ENCODE data around the gene ZPBP.

Gene ZPBP

DNA sequence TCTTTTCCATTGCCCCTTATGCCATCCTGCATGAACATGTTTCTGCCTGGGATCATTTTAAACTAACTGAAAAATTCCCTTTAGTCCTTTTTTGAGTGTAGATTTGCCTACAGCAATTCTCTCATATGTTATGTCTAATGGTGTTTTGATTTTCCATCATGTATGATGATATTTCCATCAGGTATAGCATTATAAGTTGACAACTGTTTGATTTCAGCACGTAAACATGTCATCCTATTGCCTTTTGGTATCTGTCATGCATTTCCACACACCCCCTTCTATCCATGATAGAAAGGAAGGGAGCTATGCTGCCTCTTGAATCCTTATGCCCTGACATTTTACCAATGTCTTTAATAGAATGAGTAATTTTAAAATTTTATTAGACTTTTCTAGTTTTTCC, 116.8 kb downstream of the ZPBP start:
- no peaks in the 10 kb centered on the region for H3K27me3 Mint-ChIP-seq (ENCODE audit: low read depth)
- no peaks in the 10 kb centered on the region for H3K36me3 Mint-ChIP-seq (ENCODE audit: low read depth)
- TF ChIP-seq, protein P1, sequence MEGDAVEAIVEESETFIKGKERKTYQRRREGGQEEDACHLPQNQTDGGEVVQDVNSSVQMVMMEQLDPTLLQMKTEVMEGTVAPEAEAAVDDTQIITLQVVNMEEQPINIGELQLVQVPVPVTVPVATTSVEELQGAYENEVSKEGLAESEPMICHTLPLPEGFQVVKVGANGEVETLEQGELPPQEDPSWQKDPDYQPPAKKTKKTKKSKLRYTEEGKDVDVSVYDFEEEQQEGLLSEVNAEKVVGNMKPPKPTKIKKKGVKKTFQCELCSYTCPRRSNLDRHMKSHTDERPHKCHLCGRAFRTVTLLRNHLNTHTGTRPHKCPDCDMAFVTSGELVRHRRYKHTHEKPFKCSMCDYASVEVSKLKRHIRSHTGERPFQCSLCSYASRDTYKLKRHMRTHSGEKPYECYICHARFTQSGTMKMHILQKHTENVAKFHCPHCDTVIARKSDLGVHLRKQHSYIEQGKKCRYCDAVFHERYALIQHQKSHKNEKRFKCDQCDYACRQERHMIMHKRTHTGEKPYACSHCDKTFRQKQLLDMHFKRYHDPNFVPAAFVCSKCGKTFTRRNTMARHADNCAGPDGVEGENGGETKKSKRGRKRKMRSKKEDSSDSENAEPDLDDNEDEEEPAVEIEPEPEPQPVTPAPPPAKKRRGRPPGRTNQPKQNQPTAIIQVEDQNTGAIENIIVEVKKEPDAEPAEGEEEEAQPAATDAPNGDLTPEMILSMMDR (IDR thresholded peaks at IDR 0.05; ENCODE audit: unreplicated experiment in 3 of 3) = no peak
- H3K9me3 Mint-ChIP-seq = no peaks in the 10 kb centered on the region
- H3K4me1 Mint-ChIP-seq = no peaks in the 10 kb centered on the region
- H3K4me3 Mint-ChIP-seq = no peak overlapping the region
- H3K27ac Mint-ChIP-seq = no peak overlapping the region

DNA sequence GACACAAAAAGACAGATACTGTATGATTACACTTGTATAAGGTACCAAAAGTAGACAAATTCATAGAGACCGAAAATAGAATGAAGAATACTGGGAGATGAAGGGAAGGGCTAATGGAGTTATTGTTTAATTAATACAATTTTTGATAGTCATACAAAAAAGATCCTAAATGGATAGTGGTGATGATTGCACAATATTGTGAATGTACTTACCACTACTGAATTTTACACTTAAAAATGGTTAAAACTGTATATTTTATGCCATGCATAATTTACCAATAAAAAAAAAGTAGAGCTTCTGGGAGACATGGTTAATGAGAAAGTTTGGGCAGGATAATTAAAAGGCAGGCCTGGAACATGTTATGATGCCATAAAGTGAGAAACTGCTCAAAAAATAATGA, 119.0 kb downstream of the ZPBP start:
- no peaks in the 10 kb centered on the region for H3K36me3 Mint-ChIP-seq (ENCODE audit: low read depth)
- H3K4me1 Mint-ChIP-seq = no peaks in the 10 kb centered on the region
- H3K27ac Mint-ChIP-seq = no peak overlapping the region
- TF ChIP-seq, protein P1 (IDR thresholded peaks at IDR 0.05; ENCODE audit: unreplicated experiment in 3 of 3) = no peak
- H3K4me3 Mint-ChIP-seq = no peak overlapping the region
- no peaks in the 10 kb centered on the region for H3K27me3 Mint-ChIP-seq (ENCODE audit: low read depth)
- no peaks in the 10 kb centered on the region for H3K9me3 Mint-ChIP-seq

DNA sequence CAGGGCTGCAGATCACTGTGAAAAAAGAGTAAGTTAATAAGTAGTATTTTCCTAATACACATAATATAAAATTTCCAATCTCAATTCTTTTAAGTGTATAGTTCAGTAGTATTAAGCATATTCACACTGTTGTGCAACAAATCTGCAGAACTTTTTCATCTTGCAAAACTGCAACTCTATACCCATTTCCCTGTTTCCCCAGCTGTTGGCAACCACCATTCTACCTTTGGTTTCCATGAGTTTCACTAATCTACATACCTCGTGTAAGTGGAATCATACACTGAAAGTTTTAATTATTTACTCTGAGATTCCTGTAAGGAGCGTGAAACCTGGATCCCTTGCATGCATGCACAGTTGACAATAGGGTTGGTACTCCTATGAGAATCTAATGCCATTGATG, 155.4 kb downstream of the ZPBP start:
- Mint-ChIP-seq H3K27me3 (ENCODE audit: low read depth) (no peaks in the 10 kb centered on the region), H3K27ac (no peak overlapping the region), H3K9me3 (peaks cover 9% of the 10 kb centered on the region), H3K4me1 (no peaks in the 10 kb centered on the region), H3K4me3 (no peak overlapping the region), H3K36me3 (ENCODE audit: low read depth) (no peaks in the 10 kb centered on the region)
- TF ChIP-seq, protein P1 (IDR thresholded peaks at IDR 0.05; ENCODE audit: unreplicated experiment in 3 of 3) = no peak

DNA sequence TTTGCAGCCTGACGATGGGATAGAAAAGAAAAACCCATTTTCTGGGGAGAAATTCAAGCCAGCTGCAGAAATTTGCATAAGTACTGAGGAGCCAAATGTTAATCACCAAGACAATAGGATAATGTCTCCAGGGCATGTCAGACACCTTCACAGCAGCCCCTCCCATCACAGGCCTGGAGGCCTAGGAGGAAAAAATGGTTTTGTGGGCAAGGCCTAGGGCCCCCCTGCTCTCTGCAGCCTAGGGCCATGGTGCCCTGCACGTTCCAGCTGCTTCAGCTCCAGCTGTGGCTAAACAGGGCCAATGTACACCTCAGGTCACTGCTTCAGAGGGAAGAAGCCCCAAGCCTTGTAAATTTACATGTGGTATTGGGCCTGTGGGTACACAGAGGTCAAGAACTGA, 161.4 kb downstream of the ZPBP start:
- Mint-ChIP-seq H3K4me1 (no peaks in the 10 kb centered on the region), H3K27me3 (ENCODE audit: low read depth) (no peaks in the 10 kb centered on the region), H3K4me3 (no peak overlapping the region), H3K9me3 (peaks cover 21% of the 10 kb centered on the region), H3K36me3 (ENCODE audit: low read depth) (no peaks in the 10 kb centered on the region), H3K27ac (no peak overlapping the region)
- TF ChIP-seq, protein P1 (IDR thresholded peaks at IDR 0.05; ENCODE audit: unreplicated experiment in 3 of 3) = no peak

DNA sequence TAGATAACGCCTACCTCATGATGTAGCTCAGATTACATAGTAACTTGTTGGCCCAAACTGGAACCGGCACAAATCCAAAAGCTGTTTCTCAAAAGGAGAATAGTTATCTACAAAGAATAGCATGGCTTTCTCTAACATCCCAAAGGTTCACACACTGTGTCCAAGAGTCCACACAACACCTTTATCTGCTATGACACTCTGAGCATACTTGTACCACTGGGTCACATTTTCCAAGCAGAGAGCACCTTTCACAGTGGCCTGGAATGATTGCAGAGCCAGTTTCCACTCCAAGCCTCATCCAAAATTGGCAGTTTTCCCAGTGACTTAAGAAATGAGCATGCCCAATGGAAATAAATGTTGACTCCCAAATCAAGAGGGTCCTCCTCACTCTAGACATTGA, 164.3 kb downstream of the ZPBP start:
- no peaks in the 10 kb centered on the region for H3K36me3 Mint-ChIP-seq (ENCODE audit: low read depth)
- no peaks in the 10 kb centered on the region for H3K4me1 Mint-ChIP-seq
- TF ChIP-seq, protein P1 (IDR thresholded peaks at IDR 0.05; ENCODE audit: unreplicated experiment in 3 of 3) = no peak
- H3K9me3 Mint-ChIP-seq = peaks cover 21% of the 10 kb centered on the region
- no peak overlapping the region for H3K4me3 Mint-ChIP-seq
- no peaks in the 10 kb centered on the region for H3K27me3 Mint-ChIP-seq (ENCODE audit: low read depth)
- H3K27ac Mint-ChIP-seq = no peak overlapping the region

DNA sequence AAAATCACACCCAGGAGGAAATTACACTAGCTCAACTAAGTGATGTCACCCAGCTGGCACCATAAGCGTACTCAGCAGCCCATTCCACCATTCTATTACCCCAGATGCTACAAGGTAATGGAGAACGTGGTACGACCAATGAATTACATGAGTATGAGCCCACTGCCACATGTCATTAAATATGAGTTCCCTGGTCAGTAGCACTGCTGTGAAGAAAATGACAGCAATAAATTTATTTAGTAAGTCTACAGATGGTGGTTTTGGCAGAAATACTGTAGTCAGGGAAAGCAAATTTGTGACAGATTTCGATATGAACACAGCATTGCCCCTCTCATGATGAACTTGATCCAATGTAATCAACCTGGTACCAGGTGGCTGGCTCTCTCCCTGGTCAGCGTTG, 165.4 kb downstream of the ZPBP start:
- TF ChIP-seq, protein P1 (IDR thresholded peaks at IDR 0.05; ENCODE audit: unreplicated experiment in 3 of 3) = no peak
- H3K27ac Mint-ChIP-seq = no peak overlapping the region

More for the DNA sequence above, 165.4 kb downstream of the ZPBP start:
- H3K9me3 Mint-ChIP-seq = peaks cover 19% of the 10 kb centered on the region
- H3K4me3 Mint-ChIP-seq = no peak overlapping the region
- no peaks in the 10 kb centered on the region for H3K36me3 Mint-ChIP-seq (ENCODE audit: low read depth)
- no peaks in the 10 kb centered on the region for H3K27me3 Mint-ChIP-seq (ENCODE audit: low read depth)
- H3K4me1 Mint-ChIP-seq = no peaks in the 10 kb centered on the region
